B cell (primary cell): ENCODE results near the gene RERE. TPM values are rescaled to one million over a fixed set of nuclear protein-coding genes. Genes with fewer than 3 reads are reported as not detected.
A peak's percentile ranks its signal among the peaks of the same experiment; 100 is the strongest.

Source experiments
- ATAC-seq: fragments of 200-7000 bp; cut with Tn5 transposase; one replicate; pipeline ENCODE4 v1.10.0; 2021; ENCODE audit warnings: low read depth, mild to moderate bottlenecking, moderate number of reproducible peaks, moderate library complexity
- CTCF ChIA-PET: fragments of 350-600 bp; sonication (Branson Sonifier 250); formaldehyde crosslinking; loops from one replicate; lab custom pipeline; 2021; ENCODE audit warnings: antibody characterized with exemption, inconsistent platforms; lab: Charles Lee
- POLR2A ChIA-PET: fragments of 350-600 bp; sonication (Branson Sonifier 250); formaldehyde crosslinking; loops from one replicate; lab custom pipeline; 2021; ENCODE audit warnings: antibody characterized with exemption; lab: Charles Lee
- DNase-seq: peaks from one replicate; pipeline ENCODE4 v3.0.0; 2013
- H2AFZ ChIP-seq: 2 replicates; pipeline ENCODE4 v1.6.1; 2012; ENCODE audit warnings: mild to moderate bottlenecking, low read depth, low read length; ENCODE audit not compliant: insufficient read depth, poor library complexity, severe bottlenecking
- H3K27ac ChIP-seq, 2 donors: 1 replicate in 1 of 2; 2 replicates in 1 of 2; pipeline ENCODE4 v1.5.1; 2012 to 2013; ENCODE audit warnings: low read length in 2 of 2, mild to moderate bottlenecking in 2 of 2, moderate library complexity in 1 of 2
- H3K27me3 ChIP-seq, 4 experiments: fragments of 200-600 bp in 1 of 4; sonication (generic) in 1 of 4; replicated peaks in 1 of 4; 1 replicate in 2 of 4; 2 replicates in 2 of 4; pipeline versions ENCODE4 v1.6.1 to v1.7.0; 2013 to 2016; ENCODE audit warnings: low read length in 3 of 4, mild to moderate bottlenecking in 2 of 4, mixed read lengths in 1 of 4, moderate library complexity in 1 of 4; ENCODE audit not compliant: insufficient read depth in 4 of 4, control insufficient read depth in 3 of 4; ENCODE audit errors: control extremely low read depth in 1 of 4
- H3K36me3 ChIP-seq, 2 experiments: replicated peaks in 1 of 2; 1 replicate in 1 of 2; 2 replicates in 1 of 2; pipeline versions ENCODE4 v1.6.1 to v1.7.1; 2013; ENCODE audit warnings: low read length in 1 of 2; ENCODE audit not compliant: insufficient read depth in 2 of 2, control insufficient read depth in 1 of 2; ENCODE audit errors: control extremely low read depth in 1 of 2, extremely low read depth in 1 of 2
- H3K4me1 ChIP-seq, 2 donors: fragments of 200-600 bp in 1 of 2; sonication (generic) in 1 of 2; 1 replicate in 1 of 2; 2 replicates in 1 of 2; pipeline versions ENCODE4 v1.5.1 to v1.6.1; 2013 to 2017; ENCODE audit warnings: low read length in 2 of 2; ENCODE audit not compliant: control insufficient read depth in 2 of 2, insufficient read depth in 2 of 2
- H3K4me2 ChIP-seq: replicated peaks from 2 replicates; pipeline ENCODE3; 2012; ENCODE audit warnings: mild to moderate bottlenecking, low read depth, low read length; ENCODE audit not compliant: poor library complexity, severe bottlenecking
- H3K4me3 ChIP-seq, 5 experiments: fragments of 200-600 bp in 1 of 5; sonication (generic) in 1 of 5; 1 replicate in 3 of 5; 2 replicates in 2 of 5; pipeline versions ENCODE4 v1.5.1 to v1.7.0; 2011 to 2016; ENCODE audit warnings: low read length in 4 of 5, mild to moderate bottlenecking in 4 of 5, low read depth in 2 of 5, control low read depth in 1 of 5, moderate library complexity in 1 of 5; ENCODE audit not compliant: insufficient read depth in 1 of 5; ENCODE audit errors: control extremely low read depth in 1 of 5, extremely low read depth in 1 of 5
- H3K79me2 ChIP-seq: fragments of 200-600 bp; sonication (generic); one replicate; pipeline ENCODE4 v1.6.0; 2016; ENCODE audit warnings: low read length; ENCODE audit not compliant: control insufficient read depth, insufficient read depth
- H3K9ac ChIP-seq: fragments of 200-600 bp; sonication (generic); 2 replicates; pipeline ENCODE4 v1.6.1; 2017; ENCODE audit warnings: mild to moderate bottlenecking, low read length, moderate library complexity
- H3K9me3 ChIP-seq, 3 donors: one replicate each; pipeline versions ENCODE4 v1.6.1 to v1.7.1; 2013; ENCODE audit warnings: low read length in 2 of 3; ENCODE audit not compliant: control insufficient read depth in 2 of 3, insufficient read depth in 1 of 3; ENCODE audit errors: control extremely low read depth in 1 of 3
- H4K20me1 ChIP-seq: 2 replicates; pipeline ENCODE4 v1.6.0; 2012; ENCODE audit warnings: mild to moderate bottlenecking, low read length; ENCODE audit not compliant: insufficient read depth, control insufficient read depth, poor library complexity, severe bottlenecking
- H3K27ac Mint-ChIP-seq: one replicate; pipeline ENCODE4 v1.8.0; 2021; ENCODE audit warnings: mixed read lengths
- H3K27me3 Mint-ChIP-seq: one replicate; pipeline ENCODE4 v1.8.0; 2021; ENCODE audit warnings: mixed read lengths
- H3K4me1 Mint-ChIP-seq: one replicate; pipeline ENCODE4 v1.8.0; 2021; ENCODE audit warnings: mixed read lengths
- H3K4me3 Mint-ChIP-seq: one replicate; pipeline ENCODE4 v1.8.0; 2021; ENCODE audit warnings: mixed read lengths
- H3K9me3 Mint-ChIP-seq: one replicate; pipeline ENCODE4 v1.8.0; 2022; ENCODE audit warnings: mixed read lengths; ENCODE audit not compliant: insufficient read depth
- CTCF ChIP-seq: fragments of 200-600 bp; IDR thresholded peaks from one replicate; pipeline ENCODE4 v1.8.0; 2022; ENCODE audit warnings: antibody characterized with exemption, mild to moderate bottlenecking
- EZH2 ChIP-seq: IDR thresholded peaks from 2 replicates; pipeline ENCODE4 v1.6.1; 2012; ENCODE audit warnings: borderline replicate concordance, low read depth, mild to moderate bottlenecking, moderate library complexity, low read length; ENCODE audit not compliant: insufficient read depth, poor library complexity, severe bottlenecking
- WGBS: methylation state at CpG from one replicate; pipeline ENCODE4 v1.1.5; 2013; ENCODE audit warnings: missing lambda C conversion rate; ENCODE audit not compliant: insufficient coverage; 5-methylcytosine and 5-hydroxymethylcytosine counted together
- intact Hi-C: fragments of 100-400 bp; cut with micrococcal nuclease; formaldehyde crosslinking; loops from one replicate; pipeline ENCODE4 v1.10.0; 2022
- polyA plus RNA-seq: library from polyadenylated mRNA; depleted of rRNA; stranded (reverse); fragments of >200 nt; gene quantifications from 2 replicates; pipeline ENCODE4 v1.2.3, GENCODE V29; 2012
- total RNA-seq, 2 donors: library from RNA; stranded (reverse); fragments of 120-200 nt in 1 of 2; gene quantifications; 1 replicate in 1 of 2; 2 replicates in 1 of 2; pipeline versions ENCODE4 v1.2.3 to v1.2.4, GENCODE V29; 2013 to 2022

RERE gene
- total and polyA plus RNA-seq, 2 donors (not counting 1 experiment from before 2014, with no cell fraction given) = 27.3 to 132 TPM

DNA sequence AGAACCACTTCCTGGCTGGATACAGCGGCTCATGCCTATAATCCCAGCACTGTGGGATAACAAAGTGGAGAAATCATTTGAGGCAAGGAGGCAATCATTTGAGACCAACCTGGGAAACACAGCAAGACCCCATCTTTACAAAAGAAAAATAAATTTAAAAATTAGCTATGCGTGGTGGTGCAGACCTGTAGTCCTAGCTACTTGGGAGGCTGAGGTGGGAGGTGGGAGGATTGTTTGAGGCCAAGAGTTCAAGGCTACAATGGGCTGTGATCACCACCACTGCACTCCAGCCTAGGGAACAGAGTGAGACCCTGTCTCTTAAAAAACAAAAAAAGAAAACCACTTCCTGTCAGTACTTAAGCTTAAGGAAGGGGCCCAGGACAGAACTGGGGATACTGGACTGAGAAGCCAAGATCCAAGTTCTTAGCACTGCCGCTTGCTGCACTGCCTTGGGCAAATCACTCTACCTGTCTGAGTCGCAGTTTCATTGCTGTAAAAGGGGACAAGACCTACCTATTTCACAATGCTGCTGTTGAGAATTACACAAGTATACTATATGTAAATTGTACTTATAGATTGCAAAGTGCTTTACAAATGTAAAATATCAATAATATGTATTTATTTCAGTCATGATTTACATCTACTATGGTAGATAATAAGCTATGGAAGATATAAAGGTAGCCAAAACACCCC lies 154.9 kb downstream of the RERE start:
- peaks cover 24% of the 10 kb centered on the region for H3K4me1 Mint-ChIP-seq
- H3K36me3 ChIP-seq = no peaks in the 10 kb centered on the region
- CTCF ChIA-PET = interaction anchor here (0.8 to 4.5 kb wide), 5 partner anchors 8 to 186 kb away, joined by 3 to 30 read pairs (median 3); no protein-coding TSS in a partner anchor
- H3K4me2 ChIP-seq = peak overlapping the region; percentile 77
- H3K4me1 ChIP-seq = peaks cover 91 to 96% of the 10 kb centered on the region in 2 donors
- H3K9ac ChIP-seq = no peak overlapping the region
- no peaks in the 10 kb centered on the region for H3K9me3 Mint-ChIP-seq
- no peak for DNase-seq
- no peak overlapping the region for H3K4me3 ChIP-seq
- no peak for ATAC-seq
- no peaks in the 10 kb centered on the region for H3K27me3 Mint-ChIP-seq
- no peaks in the 10 kb centered on the region for H3K9me3 ChIP-seq
- H3K79me2 ChIP-seq = peaks cover 98% of the 10 kb centered on the region
- intact Hi-C loops = no loop called here
- no peak for TF ChIP-seq CTCF
- TF ChIP-seq EZH2 = no peak
- H3K27ac Mint-ChIP-seq = peak overlapping the region; percentile 57
- H3K4me3 Mint-ChIP-seq = peak overlapping the region; percentile 17
- H2AFZ ChIP-seq = no peak overlapping the region
- WGBS = 80% methylated on average over 1 of the region's 4 CpGs
- H3K27me3 ChIP-seq = no peaks in the 10 kb centered on the region
- POLR2A ChIA-PET = interaction anchor here (1.2 kb wide), 1 partner anchor 9 kb away, joined by 3 read pairs; no protein-coding TSS in a partner anchor
- H4K20me1 ChIP-seq = no peaks in the 10 kb centered on the region
- peak overlapping the region; percentile 66 to 69 for H3K27ac ChIP-seq
